Fibroblast of skin of left quadriceps (primary cell): ENCODE results near the gene COL9A3.

Experiments
- DNase-seq, 2 experiments: peaks; one replicate each; pipeline ENCODE4 v3.0.0-alpha.2; 2013; ENCODE audit warnings: low read depth in 2 of 2

COL9A3 gene

DNA sequence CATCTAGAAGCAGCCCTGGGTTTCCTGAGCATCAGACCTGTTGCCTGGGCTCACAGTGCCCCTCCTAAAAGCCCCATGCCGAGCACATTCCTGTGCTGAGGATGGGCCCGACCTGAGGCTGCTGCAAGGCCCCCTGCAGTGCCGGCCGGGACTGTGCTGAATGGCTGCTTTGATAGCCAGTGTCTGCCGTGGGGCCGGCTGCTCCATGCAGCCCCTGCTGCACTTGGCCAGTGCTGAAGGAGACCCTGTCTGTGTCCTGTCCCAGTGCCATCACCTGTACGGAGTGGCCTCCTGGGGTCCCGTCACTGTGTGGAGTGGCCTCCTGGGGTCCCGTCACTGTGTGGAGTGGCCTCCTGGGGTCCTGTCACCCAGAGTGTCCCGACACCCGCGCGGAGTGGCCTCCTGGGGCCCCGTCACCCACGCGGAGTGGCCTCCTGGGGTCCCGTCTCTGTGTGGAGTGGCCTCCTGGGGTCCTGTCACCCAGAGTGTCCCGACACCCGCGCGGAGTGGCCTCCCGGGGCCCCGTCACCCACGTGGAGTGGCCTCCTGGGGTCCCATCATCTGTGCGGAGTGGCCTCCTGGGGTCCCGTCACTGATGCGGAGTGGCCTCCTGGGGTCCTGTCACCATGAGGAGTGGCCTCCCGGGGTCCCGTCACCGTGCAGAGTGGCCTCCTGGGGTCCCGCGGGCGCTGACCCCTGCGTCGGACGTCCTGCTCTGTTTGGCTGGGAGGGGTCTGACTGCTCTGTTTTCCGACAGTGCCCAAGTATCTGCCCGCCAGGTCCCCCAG, 7.0 kb downstream of the COL9A3 start:
- DNase-seq: no peak

DNA sequence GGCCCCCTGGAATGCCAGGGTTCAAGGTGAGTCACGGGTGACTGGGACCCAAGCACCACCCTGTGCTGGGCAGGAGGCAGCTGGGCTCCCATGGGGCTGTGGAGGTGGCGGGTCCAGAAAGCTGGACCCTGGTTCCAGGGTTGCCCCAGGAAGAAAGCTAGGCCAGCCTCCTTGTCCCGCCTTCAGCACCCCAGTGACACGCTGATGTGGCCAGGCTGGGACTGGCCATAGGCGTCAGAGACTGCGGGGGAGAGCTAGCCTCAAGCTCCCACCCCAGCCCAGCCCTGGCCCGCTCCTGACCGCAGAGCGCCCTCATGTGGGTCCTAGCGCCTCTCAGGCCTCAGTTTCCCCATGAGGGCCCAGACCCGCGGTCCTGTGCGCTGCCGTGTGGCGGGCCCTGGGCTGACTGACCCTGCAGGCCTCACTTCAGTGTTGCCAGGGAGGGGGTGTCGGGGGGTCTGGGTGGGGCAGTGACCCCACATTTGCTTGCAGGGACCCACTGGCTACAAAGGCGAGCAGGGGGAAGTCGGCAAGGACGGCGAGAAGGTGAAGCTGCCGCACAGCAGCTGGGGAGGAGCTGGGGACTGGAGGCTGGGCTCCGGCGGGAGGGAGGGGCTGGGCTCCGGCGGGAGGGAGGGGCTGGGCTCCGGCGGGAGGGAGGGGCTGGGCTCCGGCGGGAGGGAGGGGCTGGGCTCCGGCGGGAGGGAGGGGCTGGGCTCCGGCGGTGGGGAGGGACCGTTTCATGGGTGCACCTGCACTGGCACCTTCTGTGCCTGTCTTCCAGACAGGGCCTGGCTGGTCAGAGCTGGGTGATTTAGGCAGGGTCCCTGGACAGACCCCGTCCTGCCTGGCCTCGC, 7.9 kb downstream of the COL9A3 start:
- DNase-seq: no peak

DNA sequence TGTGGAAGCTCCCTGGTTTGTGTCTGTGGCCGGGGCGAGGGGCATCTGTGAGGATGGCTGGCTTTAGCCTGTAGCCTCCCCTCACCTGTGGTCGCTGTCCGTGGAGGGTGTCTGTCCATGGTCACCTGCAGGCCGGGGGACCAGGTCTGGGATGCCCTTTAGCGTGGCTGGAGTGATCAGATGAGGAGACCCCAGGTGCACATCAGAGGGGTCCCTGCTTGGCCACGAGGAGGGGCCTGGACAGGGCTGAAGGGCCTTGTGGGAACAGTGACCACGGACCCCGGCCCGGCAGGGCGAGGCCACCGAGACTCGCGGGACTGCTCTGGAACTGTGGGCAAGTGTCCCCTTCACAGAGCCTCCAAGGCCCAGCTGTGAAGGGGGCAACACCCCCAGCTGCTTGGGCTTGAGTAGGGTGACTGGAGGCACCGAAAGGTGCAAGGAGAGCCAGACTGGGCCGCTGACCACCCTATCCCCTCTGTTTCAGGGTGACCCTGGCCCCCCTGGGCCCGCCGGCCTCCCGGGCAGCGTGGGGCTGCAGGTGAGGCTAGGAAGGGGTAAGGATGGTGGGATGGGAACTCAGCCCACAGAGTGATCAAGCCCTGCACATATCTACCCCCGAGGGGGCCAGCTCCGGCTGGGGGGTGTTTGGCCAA, 8.6 kb downstream of the COL9A3 start:
- no peak for DNase-seq

DNA sequence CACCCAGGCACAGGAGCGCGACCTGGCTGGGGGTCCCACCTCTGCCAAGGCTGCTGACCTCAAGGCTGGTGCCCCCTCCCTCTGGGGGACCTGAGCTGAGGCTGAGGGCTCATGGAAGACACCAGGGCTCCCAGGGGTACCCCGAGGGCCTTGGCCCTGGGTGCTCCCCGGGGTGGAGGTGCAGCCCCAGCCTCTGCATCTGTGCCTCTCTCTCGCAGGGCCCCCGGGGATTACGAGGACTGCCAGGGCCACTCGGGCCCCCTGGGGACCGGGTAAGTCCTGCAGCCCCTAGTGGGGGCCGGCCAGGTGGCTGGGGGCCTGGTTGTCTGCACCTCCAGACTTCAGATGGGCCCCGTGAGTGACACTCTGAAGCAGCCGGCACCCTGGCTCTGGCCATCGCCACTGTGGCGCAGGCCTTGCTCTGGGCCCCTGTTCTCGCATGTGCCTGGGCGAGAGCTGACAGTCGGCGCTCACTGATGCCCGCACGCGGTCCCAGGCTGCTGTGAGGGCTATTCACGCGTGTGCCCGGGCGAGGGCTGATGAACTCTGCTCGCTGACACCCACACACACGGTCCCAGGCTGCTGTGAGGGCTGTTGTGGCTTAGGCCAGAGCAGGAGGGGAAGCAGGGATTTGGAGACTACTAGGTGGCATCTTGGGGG, 9.3 kb downstream of the COL9A3 start:
- no peak for DNase-seq

DNA sequence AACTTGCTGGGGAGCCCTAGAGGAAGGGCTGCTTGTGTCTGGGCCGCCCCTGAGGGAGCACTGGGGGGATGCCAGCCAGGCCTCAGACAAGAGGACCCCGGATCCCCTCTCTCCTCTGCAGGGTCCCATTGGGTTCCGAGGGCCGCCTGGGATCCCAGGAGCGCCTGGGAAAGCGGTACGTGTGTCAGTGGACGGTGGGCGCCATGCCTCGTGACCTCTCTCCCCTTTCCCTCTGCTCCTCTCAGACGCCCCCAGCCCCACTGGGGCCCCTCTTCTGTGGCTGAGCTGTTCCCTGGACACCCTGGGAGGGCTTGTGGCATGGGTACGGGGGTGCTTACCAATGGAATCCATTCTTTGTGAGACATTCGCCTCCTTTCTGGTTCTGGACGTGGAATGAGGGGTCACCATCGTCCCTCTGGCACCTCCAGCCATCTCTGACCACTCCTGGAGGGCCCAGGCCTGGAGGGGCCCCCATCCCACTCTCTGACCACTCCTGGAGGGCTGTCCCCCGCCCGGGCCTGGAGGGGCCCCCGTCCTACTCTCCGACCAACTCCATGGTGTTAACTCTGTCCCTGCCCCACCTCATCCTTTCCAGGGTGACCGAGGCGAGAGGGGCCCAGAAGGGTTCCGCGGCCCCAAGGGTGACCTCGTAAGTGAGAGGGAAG, 9.9 kb downstream of the COL9A3 start:
- no peak for DNase-seq

DNA sequence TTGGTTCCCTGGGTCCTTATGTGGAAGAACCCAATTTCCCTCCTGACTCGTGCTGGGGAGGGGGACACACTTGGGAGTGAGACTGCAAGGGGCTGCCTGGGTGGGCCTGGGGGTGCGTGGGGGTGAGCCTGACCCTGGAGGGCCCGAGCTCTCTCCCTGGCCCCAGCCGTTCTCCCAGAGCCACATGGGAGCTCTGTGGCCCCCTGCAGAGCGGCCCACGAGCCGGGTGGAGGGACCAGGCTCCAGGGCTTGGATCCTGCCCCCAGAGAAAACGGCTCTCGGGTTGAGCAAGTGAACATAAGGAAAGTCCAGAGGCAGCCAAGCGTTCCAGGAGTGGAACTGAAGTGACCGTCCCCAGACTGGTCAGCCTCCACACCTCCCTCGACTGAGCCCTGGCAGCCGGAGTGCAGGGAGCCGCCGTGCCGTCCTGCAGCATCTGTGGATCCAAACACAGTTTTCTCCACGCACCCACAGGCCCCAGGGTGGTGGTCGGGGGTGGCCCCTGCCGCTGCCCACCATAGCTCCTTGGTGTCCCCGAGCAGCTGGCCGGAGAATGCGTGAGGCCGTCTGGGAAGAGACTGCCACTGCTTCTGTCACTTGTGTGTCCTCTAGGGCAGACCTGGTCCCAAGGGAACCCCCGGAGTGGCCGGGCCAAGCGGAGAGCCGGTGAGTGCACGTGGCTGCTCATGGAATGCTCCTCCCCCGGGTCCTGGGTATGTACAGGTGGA, 10.6 kb downstream of the COL9A3 start:
- DNase-seq: no peak

DNA sequence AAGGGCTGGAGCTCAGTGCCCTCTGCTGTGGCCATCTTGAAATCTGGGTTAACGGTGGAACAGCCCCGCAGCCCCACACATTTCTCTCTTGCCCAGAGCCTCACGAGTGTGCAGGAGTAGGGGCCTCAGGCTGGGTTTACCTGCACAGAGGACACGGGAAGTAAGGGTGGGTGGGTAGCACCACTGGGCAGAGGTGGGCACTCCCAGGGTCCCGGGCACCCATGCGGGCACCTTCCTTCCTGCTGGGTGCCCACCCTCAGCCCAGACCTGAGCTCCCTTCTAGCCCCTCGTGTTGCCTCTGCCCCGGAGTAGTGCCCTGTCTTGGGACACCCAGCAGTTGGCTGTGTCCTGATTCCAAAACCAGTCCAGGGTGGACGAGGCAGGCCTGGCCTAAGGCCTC, 11.2 kb downstream of the COL9A3 start:
- no peak for DNase-seq

DNA sequence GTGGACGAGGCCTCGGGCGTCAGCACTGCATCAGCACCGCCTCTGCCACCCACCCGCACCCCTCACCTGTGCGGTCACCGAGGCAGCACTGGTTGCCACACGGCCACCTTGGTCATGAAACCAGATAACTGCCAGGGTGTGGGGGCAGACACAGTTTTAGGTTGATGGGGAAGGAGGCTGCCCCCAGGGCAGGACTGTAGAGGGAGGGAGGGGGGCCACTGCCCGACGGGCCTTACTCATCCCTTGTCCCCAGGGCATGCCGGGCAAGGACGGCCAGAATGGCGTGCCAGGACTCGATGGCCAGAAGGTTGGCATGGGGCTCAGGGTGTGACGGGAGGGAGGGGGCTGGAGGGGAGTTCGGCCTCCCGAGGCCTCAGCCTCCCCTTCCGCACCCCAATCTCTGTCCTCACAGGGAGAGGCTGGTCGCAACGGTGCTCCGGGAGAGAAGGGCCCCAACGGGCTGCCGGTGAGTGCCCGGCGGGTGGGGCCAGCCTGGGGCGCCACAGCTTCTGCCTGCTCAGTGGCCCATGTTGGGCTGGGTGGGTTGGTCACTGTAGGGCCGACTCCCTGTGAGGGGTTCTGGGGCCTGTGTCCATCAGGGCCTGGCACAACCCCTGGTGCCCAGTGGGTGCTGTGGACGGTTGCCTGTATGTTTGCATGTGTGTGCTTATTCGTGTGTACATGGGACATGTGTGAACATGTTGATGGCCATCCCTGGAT, 11.8 kb downstream of the COL9A3 start:
- DNase-seq: no peak

DNA sequence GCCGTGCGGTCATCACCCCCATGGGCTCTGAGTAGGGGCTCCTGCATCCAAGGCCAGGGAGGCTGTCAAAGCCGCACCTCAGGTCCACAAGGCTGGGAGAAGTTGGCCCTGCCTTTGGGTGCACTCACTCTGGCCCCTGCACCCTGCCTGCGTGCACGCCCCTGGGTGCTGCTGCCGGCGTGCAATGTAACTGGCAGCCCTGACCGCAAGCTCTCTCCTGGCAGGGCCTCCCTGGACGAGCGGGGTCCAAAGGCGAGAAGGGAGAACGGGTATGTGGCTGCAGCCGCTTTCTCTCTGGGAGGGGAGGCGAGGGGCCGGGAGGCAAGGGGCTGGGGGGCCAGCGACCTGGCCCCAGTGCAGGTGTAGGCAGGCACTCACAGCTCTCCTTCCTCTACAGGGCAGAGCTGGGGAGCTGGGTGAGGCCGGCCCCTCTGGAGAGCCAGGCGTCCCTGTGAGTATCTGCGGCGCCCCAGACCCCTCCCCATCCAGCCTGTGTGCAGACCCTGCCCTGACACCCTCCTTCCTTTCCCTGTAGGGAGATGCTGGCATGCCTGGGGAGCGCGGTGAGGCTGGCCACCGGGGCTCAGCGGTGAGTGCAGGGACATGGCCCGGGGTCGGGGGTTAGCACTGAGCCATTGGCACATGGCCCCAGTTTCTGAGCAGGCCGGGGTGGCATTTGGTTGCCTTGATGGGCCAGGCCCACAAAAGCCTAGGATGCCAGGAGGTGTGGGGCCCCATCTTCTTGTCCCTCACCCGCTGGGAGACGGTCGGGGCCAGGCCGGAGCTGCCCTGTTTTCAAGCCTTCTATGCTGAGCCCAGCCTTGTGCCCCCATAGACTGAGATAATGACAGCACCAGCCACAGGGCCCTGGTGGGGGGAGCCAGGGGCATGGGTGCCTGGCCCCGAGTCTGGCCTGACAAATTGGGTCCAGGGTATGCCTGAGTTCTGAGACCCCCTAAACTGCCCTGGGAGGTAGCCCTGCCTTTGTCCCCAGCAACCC, 12.7 kb downstream of the COL9A3 start:
- no peak for DNase-seq

DNA sequence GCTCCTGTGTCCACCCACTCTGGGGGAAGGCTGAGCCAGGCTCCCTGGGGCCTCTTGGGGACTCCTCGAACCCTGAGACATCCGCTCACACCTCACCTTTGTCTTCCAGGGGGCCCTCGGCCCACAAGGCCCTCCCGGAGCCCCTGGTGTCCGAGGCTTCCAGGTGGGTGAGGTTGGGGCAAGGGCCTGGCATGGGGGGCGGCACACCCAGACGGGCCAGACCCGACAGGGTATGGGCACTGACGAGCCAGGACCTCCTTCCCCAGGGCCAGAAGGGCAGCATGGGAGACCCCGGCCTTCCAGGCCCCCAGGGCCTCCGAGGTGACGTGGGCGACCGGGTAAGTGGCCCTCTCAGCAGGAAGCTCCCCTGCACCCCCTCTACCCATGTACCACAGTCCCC, 13.4 kb downstream of the COL9A3 start:
- DNase-seq: no peak

DNA sequence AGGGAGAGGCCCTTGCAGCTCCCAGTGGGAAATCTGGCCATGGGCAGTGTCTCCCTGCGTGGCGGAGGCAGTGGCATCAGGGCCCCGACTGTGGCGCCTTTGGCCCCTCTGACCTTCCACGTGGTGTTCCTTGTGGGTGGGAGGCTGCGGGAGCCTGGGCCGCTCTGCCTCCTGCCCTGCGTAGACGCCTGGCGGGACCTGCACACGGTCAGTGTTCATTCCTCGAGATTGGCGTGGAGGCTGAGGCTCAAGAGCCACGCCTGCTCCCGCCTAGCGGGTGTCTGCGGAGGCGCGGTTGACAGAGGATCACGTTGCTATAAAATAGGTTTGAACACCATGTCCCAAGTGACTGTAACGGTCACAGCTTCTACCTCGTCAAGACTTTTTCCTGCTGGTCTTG, 14.0 kb downstream of the COL9A3 start:
- DNase-seq: no peak

DNA sequence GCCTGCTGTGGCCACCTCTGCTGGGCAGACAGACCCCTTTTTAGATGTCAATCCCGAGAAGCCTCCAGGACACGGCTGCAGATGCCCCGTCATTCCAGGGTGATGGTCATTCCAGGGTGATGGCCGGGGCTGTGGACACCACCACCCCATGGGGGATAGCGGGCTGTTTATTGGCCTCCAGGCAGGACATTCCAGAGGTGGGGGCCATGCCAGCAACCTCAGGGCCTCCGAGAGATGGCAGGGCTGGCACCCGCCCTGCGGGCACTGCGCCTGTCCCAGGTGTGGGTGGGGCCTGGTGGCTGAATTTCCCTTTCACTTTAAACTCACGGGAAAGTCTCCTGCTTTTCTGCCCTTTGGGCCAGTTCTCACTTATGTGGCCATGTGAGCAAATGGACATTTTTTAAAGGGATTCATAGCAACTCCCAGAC, 14.5 kb downstream of the COL9A3 start:
- no peak for DNase-seq

DNA sequence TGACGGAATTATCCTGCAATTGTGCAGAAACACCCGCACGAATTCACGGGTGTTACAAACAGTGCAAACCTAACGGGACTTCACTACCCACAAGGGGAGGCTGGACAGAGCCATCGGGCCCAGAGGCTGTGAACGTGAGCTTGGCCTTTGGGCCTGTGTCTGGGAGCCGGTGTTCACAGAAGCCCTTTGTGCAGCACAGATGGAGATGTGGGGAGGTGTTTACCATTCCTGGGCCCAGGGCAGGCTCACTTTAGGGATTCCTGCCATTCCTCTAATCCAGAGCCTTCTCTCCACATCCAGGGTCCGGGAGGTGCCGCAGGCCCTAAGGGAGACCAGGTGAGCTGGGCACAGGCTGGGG, 15.0 kb downstream of the COL9A3 start:
- no peak for DNase-seq

DNA sequence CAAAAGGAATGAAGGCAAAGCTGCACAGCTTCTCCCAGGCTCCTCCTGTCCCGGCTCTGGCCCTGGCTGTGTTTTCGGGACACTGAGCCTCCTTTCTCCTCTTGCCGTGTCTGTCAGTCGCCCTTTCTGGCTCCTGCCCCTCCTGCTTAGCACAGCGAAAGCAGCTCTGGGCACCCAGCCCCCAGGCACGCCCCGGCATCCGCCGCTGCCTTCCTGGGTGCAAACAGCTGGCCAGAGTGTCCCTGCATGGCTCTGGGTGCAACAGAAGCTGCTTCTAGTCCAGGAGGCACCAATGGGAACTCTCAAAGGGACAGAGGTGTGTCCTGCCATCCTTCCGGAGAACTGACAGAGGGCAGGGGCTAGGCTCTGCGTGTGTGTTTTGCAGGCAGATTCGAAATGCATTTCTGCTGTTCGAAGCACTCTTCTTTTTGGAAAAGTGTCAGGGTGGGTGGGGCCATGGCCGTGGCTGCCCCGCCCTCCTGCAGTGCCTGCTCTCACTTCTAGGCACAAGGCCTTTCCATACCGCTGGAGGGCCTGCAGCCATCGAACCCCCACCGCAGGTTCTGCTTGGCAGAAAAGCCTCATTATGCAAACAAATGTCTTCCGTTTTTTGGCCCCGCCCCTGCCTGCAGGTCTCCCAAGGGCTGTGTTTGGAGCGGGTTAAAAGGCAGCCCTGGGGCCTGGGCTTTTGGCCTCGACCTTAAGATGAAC, 15.5 kb downstream of the COL9A3 start:
- DNase-seq: no peak

DNA sequence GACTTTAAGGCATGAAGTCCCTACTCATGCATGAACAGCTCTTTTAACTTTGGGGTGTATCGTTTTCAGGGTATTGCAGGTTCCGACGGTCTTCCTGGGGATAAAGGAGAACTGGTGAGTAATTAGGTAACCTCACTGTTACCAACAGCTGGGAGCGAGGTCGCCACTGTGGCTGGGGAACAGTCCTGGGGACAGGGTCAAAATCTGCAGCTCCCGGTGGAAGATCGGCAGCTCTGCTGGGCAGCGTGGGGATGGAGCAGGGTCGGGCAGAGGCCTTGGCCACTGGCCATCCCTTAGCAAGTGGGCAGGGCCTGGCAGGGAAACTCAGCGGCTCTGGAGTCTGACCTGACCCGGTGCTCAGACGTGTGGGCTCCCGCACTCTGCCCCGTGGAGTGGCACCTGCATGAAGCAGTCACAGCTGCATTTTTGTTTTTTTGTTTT, 16.1 kb downstream of the COL9A3 start:
- DNase-seq: no peak

DNA sequence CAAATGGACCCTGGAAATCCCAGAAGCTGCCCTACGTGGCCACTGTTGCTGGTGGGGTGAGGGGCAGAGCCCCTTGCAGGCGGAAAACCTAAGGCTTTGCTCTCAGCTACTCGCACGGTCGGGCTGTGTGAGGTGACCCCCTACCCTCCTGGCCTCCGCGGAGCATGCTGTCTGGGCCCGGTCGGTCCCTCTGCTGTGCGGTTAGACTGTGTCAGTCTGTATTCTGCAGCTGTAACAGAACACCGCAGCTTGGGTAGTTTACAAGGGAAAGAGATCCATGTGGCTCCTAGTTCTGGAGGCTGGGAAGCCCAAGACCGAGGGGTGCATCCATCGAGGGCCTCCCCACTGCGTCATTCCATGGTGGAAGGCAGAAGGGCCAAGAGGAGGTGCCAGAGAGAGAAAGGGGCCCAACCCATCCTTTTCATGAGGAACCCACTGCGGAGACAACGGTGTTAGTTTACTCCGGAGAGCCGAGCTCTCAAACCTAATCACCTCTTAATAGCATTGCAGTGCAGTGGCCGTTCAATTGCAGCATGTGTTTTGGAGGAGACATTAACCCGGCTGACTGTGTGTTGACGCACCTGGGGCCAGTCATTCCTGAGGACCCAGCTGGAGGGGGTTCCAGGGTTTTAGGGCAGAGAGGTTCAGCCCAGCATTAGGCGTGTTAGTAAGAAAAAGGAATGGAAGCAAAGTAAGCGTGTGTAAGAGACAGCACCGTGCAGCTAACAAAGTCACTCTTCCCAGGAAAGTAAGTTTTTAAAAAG, 18.3 kb downstream of the COL9A3 start:
- no peak for DNase-seq
